ENCODE data around the gene HIP1. TPM values are rescaled to one million over a fixed set of nuclear protein-coding genes. Genes with fewer than 3 reads are reported as not detected.

HIP1 gene
- total RNA-seq, 1 donor from 2014 or later: 14.0 TPM

DNA sequence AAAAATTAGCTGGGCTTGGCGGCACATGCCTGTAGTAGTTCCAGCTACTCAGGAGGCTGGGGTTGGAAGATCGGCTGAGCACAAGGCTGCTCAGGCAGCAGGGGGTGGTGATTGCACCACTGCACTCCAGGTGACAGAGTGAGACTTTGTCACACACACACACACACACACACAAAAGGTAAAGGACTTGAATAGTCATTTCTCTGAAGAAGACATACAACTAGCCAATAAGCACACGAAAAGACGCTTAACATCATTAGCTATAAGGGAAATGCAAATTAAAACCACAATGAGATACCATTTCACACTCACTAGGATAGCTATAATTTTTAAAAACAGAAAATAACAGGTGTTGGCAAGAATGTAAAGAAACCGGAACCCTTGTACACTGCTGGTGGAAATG is 48.6 kb downstream of the HIP1 start:
- Mint-ChIP-seq H3K4me3 (ENCODE audit: unreplicated experiment) (no peak overlapping the region), H3K9me3 (ENCODE audit: unreplicated experiment) (peaks cover 2% of the 10 kb centered on the region), H3K36me3 (ENCODE audit: low read depth, unreplicated experiment) (no peaks in the 10 kb centered on the region), H3K27me3 (ENCODE audit: low read depth, unreplicated experiment) (peaks cover 10% of the 10 kb centered on the region), H3K27ac (ENCODE audit: unreplicated experiment) (no peak overlapping the region), H3K4me1 (ENCODE audit: low read depth, unreplicated experiment) (no peaks in the 10 kb centered on the region)
- Histone ChIP-seq H3K79me2 (ENCODE audit: insufficient read depth, low read length) (no peaks in the 10 kb centered on the region), H3K27ac (ENCODE audit: low read depth, low read length) (no peak overlapping the region), H2AFZ (ENCODE audit: low read depth, low read length) (no peak overlapping the region), H3K4me3 (ENCODE audit: insufficient read depth, low read depth, low read length) (no peak overlapping the region), H3K4me1 (ENCODE audit: insufficient read depth, low read length) (no peaks in the 10 kb centered on the region), H3K36me3 (ENCODE audit: insufficient read depth, low read length) (no peaks in the 10 kb centered on the region), H3K9me3 (ENCODE audit: insufficient read depth, low read depth, low read length) (no peaks in the 10 kb centered on the region), H3K9ac (ENCODE audit: low read length) (no peak overlapping the region), H4K20me1 (ENCODE audit: insufficient read depth, low read length) (no peaks in the 10 kb centered on the region), H3K27me3 (ENCODE audit: insufficient read depth, low read length) (no peaks in the 10 kb centered on the region), H3K4me2 (ENCODE audit: low read length) (no peak overlapping the region)
- no peak for TF ChIP-seq EZH2 (IDR thresholded peaks at IDR 0.05; ENCODE audit: insufficient read depth, low read length)
- TF ChIP-seq, protein P1, sequence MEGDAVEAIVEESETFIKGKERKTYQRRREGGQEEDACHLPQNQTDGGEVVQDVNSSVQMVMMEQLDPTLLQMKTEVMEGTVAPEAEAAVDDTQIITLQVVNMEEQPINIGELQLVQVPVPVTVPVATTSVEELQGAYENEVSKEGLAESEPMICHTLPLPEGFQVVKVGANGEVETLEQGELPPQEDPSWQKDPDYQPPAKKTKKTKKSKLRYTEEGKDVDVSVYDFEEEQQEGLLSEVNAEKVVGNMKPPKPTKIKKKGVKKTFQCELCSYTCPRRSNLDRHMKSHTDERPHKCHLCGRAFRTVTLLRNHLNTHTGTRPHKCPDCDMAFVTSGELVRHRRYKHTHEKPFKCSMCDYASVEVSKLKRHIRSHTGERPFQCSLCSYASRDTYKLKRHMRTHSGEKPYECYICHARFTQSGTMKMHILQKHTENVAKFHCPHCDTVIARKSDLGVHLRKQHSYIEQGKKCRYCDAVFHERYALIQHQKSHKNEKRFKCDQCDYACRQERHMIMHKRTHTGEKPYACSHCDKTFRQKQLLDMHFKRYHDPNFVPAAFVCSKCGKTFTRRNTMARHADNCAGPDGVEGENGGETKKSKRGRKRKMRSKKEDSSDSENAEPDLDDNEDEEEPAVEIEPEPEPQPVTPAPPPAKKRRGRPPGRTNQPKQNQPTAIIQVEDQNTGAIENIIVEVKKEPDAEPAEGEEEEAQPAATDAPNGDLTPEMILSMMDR (IDR thresholded peaks at IDR 0.05; ENCODE audit: insufficient read depth, low read depth, low read length): no peak
- FAIRE-seq (no peak), DNase-seq (ENCODE audit: low read depth) (no peak)

DNA sequence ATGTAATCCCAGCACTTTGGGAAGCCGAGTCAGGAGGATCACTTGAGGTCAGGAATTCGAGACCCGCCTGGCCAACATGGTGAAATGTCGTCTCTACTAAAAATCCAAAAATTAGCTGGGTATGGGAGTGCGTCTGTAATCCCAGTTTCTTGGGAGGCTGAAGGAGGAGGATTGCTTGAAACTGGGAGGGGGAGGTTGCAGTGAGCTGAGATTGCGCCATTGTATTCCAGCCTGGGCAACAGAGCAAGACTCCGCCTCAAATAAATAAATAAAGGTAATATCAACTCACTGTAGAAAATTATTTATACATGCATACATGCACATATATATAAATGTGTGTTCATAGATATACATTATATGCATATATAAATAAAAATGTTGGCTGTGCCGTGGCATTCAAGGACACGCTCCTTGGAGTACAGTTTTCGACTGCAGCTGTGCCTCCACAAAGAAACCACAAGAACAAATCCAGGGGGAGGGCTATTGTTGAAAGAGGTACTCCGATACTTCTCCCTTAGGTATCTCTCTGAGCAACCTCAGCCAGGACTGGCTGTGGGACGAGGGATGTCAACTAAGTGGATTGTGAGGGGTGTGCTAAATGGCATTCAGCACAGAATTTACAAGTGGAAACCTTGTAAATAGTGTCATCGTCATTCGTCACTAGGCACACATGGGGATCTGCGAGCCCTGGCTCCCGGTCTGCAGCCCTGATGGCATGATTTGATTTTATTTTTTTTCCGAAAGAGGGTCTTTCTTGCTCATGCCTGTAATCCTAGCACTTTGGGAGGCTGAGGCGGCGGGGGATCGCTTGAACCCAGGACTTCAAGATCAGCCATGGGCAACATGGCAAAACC is 49.3 kb downstream of the HIP1 start:
- H3K36me3 ChIP-seq (ENCODE audit: insufficient read depth, low read length): no peaks in the 10 kb centered on the region
- Mint-ChIP-seq H3K36me3 (ENCODE audit: low read depth, unreplicated experiment) (no peaks in the 10 kb centered on the region), H3K27ac (ENCODE audit: unreplicated experiment) (no peak overlapping the region), H3K27me3 (ENCODE audit: low read depth, unreplicated experiment) (peaks cover 10% of the 10 kb centered on the region), H3K9me3 (ENCODE audit: unreplicated experiment) (peaks cover 2% of the 10 kb centered on the region), H3K4me3 (ENCODE audit: unreplicated experiment) (no peak overlapping the region), H3K4me1 (ENCODE audit: low read depth, unreplicated experiment) (no peaks in the 10 kb centered on the region)
- no peaks in the 10 kb centered on the region for H3K79me2 ChIP-seq (ENCODE audit: insufficient read depth, low read length)
- H3K4me2 ChIP-seq (ENCODE audit: low read length): no peak overlapping the region
- H3K4me1 ChIP-seq (ENCODE audit: insufficient read depth, low read length): no peaks in the 10 kb centered on the region
- H4K20me1 ChIP-seq (ENCODE audit: insufficient read depth, low read length): no peaks in the 10 kb centered on the region
- FAIRE-seq (no peak), DNase-seq (ENCODE audit: low read depth) (no peak)
- H2AFZ ChIP-seq (ENCODE audit: low read depth, low read length): no peak overlapping the region
- no peaks in the 10 kb centered on the region for H3K9me3 ChIP-seq (ENCODE audit: insufficient read depth, low read depth, low read length)
- no peak for TF ChIP-seq EZH2 (IDR thresholded peaks at IDR 0.05; ENCODE audit: insufficient read depth, low read length)
- H3K27me3 ChIP-seq (ENCODE audit: insufficient read depth, low read length): no peaks in the 10 kb centered on the region
- H3K27ac ChIP-seq (ENCODE audit: low read depth, low read length): no peak overlapping the region
- H3K9ac ChIP-seq (ENCODE audit: low read length): no peak overlapping the region
- H3K4me3 ChIP-seq (ENCODE audit: insufficient read depth, low read depth, low read length): no peak overlapping the region

GRCh38 chr7:75688200-75689136 is 50.3 kb downstream of the HIP1 start:
- Histone ChIP-seq H3K4me1 (ENCODE audit: insufficient read depth, low read length) (no peaks in the 10 kb centered on the region), H3K27ac (ENCODE audit: low read depth, low read length) (no peak overlapping the region), H4K20me1 (ENCODE audit: insufficient read depth, low read length) (no peaks in the 10 kb centered on the region), H3K4me2 (ENCODE audit: low read length) (peak overlapping the region; percentile 22), H2AFZ (ENCODE audit: low read depth, low read length) (no peak overlapping the region), H3K9ac (ENCODE audit: low read length) (no peak overlapping the region), H3K9me3 (ENCODE audit: insufficient read depth, low read depth, low read length) (no peaks in the 10 kb centered on the region), H3K4me3 (ENCODE audit: insufficient read depth, low read depth, low read length) (no peak overlapping the region), H3K79me2 (ENCODE audit: insufficient read depth, low read length) (no peaks in the 10 kb centered on the region), H3K36me3 (ENCODE audit: insufficient read depth, low read length) (no peaks in the 10 kb centered on the region), H3K27me3 (ENCODE audit: insufficient read depth, low read length) (no peaks in the 10 kb centered on the region)
- TF ChIP-seq EZH2 (IDR thresholded peaks at IDR 0.05; ENCODE audit: insufficient read depth, low read length): no peak
- TF ChIP-seq, protein P1 (IDR thresholded peaks at IDR 0.05; ENCODE audit: insufficient read depth, low read depth, low read length): no peak
- Mint-ChIP-seq H3K27ac (ENCODE audit: unreplicated experiment) (no peak overlapping the region), H3K36me3 (ENCODE audit: low read depth, unreplicated experiment) (no peaks in the 10 kb centered on the region), H3K9me3 (ENCODE audit: unreplicated experiment) (peaks cover 2% of the 10 kb centered on the region), H3K4me1 (ENCODE audit: low read depth, unreplicated experiment) (no peaks in the 10 kb centered on the region), H3K4me3 (ENCODE audit: unreplicated experiment) (no peak overlapping the region), H3K27me3 (ENCODE audit: low read depth, unreplicated experiment) (peaks cover 11% of the 10 kb centered on the region)
- DNase-seq (ENCODE audit: low read depth): no peak
- FAIRE-seq: no peak

Data from astrocyte (in vitro differentiated cells and primary cell).